K562 (cell line): Measurements from ENCODE around the gene SULT1C4. TPM values are rescaled to one million over a fixed set of nuclear protein-coding genes. Genes with fewer than 3 reads are reported as not detected.
A peak's percentile ranks its signal among the peaks of the same experiment; 100 is the strongest.

Source experiments
- ATAC-seq: fragments of 200-7000 bp; cut with Tn5 transposase; 3 replicates; pipeline ENCODE4 v1.9.1; 2020; ENCODE audit warnings: moderate library complexity
- BruUV-seq: library from RNA; stranded (reverse); fragments of 400-500 nt; replicated peaks from 2 replicates; lab custom pipeline; 2021; lab: Mats Ljungman, UMichigan
- CTCF ChIA-PET: fragments of 300-600 bp; formaldehyde crosslinking; extraction: SDS; loops from one replicate; lab custom pipeline; 2021; ENCODE audit warnings: low intra/inter-chr PET ratio; lab: Yijun Ruan, JAX
- POLR2A ChIA-PET: fragments of 300-600, 350-650 bp; sonication (Branson Sonifier 250); formaldehyde crosslinking; extraction: SDS; loops from one replicate; lab custom pipeline; 2021; ENCODE audit warnings: antibody characterized with exemption, inconsistent platforms; lab: Yijun Ruan, JAX
- DNase-seq, 4 experiments: peaks; one replicate each; pipeline versions ENCODE4 v3.0.0 to v3.0.0-alpha.2; 2011 to 2018; ENCODE audit warnings: low spot score in 3 of 4, mixed read lengths in 3 of 4; ENCODE audit errors: extremely low read depth in 1 of 4
- FAIRE-seq: peaks from 2 replicates; lab custom pipeline; 2011; peaks lifted over from hg19 to GRCh38; lab: Jason Lieb, UNC
- H2AFZ ChIP-seq: 2 replicates; pipeline ENCODE4 v1.6.0; 2011; ENCODE audit warnings: low read depth, low read length, control low read depth, inconsistent platforms
- H3K27ac ChIP-seq: fragments of 200-600 bp; 3 replicates; pipeline ENCODE4 v1.8.0; 2011; ENCODE audit warnings: low read depth, mild to moderate bottlenecking, control low read depth, inconsistent platforms, low read length, moderate library complexity, mixed read lengths; ENCODE audit errors: extremely low read depth
- H3K27me3 ChIP-seq, 2 experiments: fragments of 300-600 bp in 1 of 2; 2 replicates in 1 of 2; 3 replicates in 1 of 2; pipeline versions ENCODE4 v1.6.0 to v1.8.0; 2011; ENCODE audit warnings: inconsistent platforms in 2 of 2, low read length in 2 of 2, mild to moderate bottlenecking in 1 of 2, mixed read lengths in 1 of 2, moderate library complexity in 1 of 2; ENCODE audit not compliant: control insufficient read depth in 2 of 2, insufficient read depth in 2 of 2
- H3K36me3 ChIP-seq: fragments of 300-600 bp; 3 replicates; pipeline ENCODE4 v1.8.0; 2011; ENCODE audit warnings: mild to moderate bottlenecking, low read length, inconsistent platforms; ENCODE audit not compliant: control insufficient read depth, insufficient read depth
- H3K4me1 ChIP-seq, 2 experiments: fragments of 200-600 bp in 1 of 2; replicated peaks in 1 of 2; 2 replicates in 1 of 2; 3 replicates in 1 of 2; pipeline versions ENCODE4 v1.5.1 to v1.8.0; 2011; ENCODE audit warnings: inconsistent platforms in 2 of 2, low read length in 2 of 2, mild to moderate bottlenecking in 1 of 2, mixed read lengths in 1 of 2, moderate library complexity in 1 of 2; ENCODE audit not compliant: control insufficient read depth in 2 of 2, insufficient read depth in 2 of 2
- H3K4me2 ChIP-seq: 2 replicates; pipeline ENCODE4 v1.6.1; 2011; ENCODE audit warnings: low read length, control low read depth, inconsistent platforms, mixed read lengths; ENCODE audit not compliant: insufficient read depth
- H3K4me3 ChIP-seq: fragments of 200-600 bp; sonication (generic), shearing (Covaris generic); 2 replicates; pipeline ENCODE4 v1.5.1; 2016; ENCODE audit warnings: control low read depth, inconsistent platforms
- H3K79me2 ChIP-seq: fragments of 200-600 bp; 3 replicates; pipeline ENCODE4 v1.8.0; 2011; ENCODE audit warnings: low read length, inconsistent platforms; ENCODE audit not compliant: control insufficient read depth, insufficient read depth
- H3K9ac ChIP-seq, 2 experiments: 2 replicates each; pipeline versions ENCODE4 v1.6.0 to v1.6.1; 2011; ENCODE audit warnings: low read depth in 2 of 2, low read length in 2 of 2, control low read depth in 1 of 2, inconsistent platforms in 1 of 2, mild to moderate bottlenecking in 1 of 2, mixed read lengths in 1 of 2; ENCODE audit not compliant: insufficient read depth in 1 of 2
- H3K9me1 ChIP-seq: one replicate; pipeline ENCODE4 v1.6.0; 2011; ENCODE audit warnings: inconsistent platforms, mild to moderate bottlenecking, low read length, moderate library complexity; ENCODE audit not compliant: control insufficient read depth, insufficient read depth
- H3K9me3 ChIP-seq: replicated peaks from 2 replicates; pipeline ENCODE4 v1.5.1; 2011; ENCODE audit warnings: low read depth, low read length, inconsistent platforms; ENCODE audit not compliant: control insufficient read depth, insufficient read depth
- H4K20me1 ChIP-seq: replicated peaks from 2 replicates; pipeline ENCODE4 v1.6.1; 2011; ENCODE audit warnings: low read length, inconsistent platforms, mixed read lengths; ENCODE audit not compliant: control insufficient read depth, insufficient read depth
- ATF2 ChIP-seq: sonication (generic); formaldehyde crosslinking; IDR thresholded peaks from 2 replicates; pipeline ENCODE4 v1.8.1; 2022; ENCODE audit warnings: missing genetic modification reagents
- MCM5 ChIP-seq: fragments of 450-650 bp; IDR thresholded peaks from 2 replicates; pipeline ENCODE4 v1.6.1; 2016; ENCODE audit warnings: low read depth
- MEIS2 ChIP-seq: fragments of 450-650 bp; IDR thresholded peaks from 2 replicates; pipeline ENCODE4 v1.6.1; 2014; ENCODE audit warnings: mild to moderate bottlenecking; ENCODE audit not compliant: partially characterized antibody
- NFIC ChIP-seq: fragments of 450-650 bp; IDR thresholded peaks from 2 replicates; pipeline ENCODE4 v1.6.1; 2017; ENCODE audit warnings: mild to moderate bottlenecking, inconsistent platforms
- NFIX ChIP-seq: fragments of 250-450 bp; sonication (Bioruptor Pico); IDR thresholded peaks from 2 replicates; pipeline ENCODE4 v1.4.0; 2020; ENCODE audit warnings: low read depth, mild to moderate bottlenecking, moderate library complexity
- ZNF253 ChIP-seq: fragments of 250-450 bp; sonication (Bioruptor Pico); conservative IDR thresholded peaks from 2 replicates; pipeline ENCODE4 v1.6.1; 2021; ENCODE audit warnings: mild to moderate bottlenecking
- WGBS: fragments of 100-300 bp; shearing (Covaris generic); methylation state at CpG from one replicate; pipeline ENCODE4 v1.1.6; 2016; ENCODE audit warnings: low coverage, mixed read lengths; ENCODE audit not compliant: insufficient coverage; ENCODE audit errors: missing lambda C conversion rate; 5-methylcytosine and 5-hydroxymethylcytosine counted together
- in situ Hi-C: fragments of 300-500 bp; cut with MboI; formaldehyde crosslinking; loops from 4 replicates; pipeline ENCODE4 v1.15.0; 2018; ENCODE audit warnings: inconsistent platforms, mixed read lengths
- intact Hi-C: fragments of 100-400 bp; cut with micrococcal nuclease; formaldehyde crosslinking; loops from 2 replicates; pipeline ENCODE4 v1.14.2; 2022
- polyA plus RNA-seq, 8 experiments: library from polyadenylated mRNA; depleted of rRNA in 4 of 8; stranded (reverse) in 5 of 8; unstranded in 3 of 8; fragments of >200 nt; fragmentation: Nextera tagmentation in 2 of 8; fragmentation: Illumina TruSeq in 1 of 8; extraction: Ambion mirVana in 2 of 8; extraction: Trizol in 1 of 8; gene quantifications; 2 replicates each; pipeline versions ENCODE4 v1.2.1 to v1.2.3, GENCODE V29; 2011 to 2014; ENCODE audit warnings: inconsistent platforms in 1 of 8, missing spikeins in 1 of 8
- total RNA-seq, 7 experiments: library from RNA; depleted of rRNA in 6 of 7; stranded (reverse); fragments of >200 nt in 6 of 7; fragmentation: Illumina TruSeq in 2 of 7; extraction: Trizol in 2 of 7; gene quantifications; 2 replicates each; pipeline versions ENCODE4 v1.2.1 to v1.2.3, GENCODE V29; 2011 to 2021; ENCODE audit warnings: low replicate concordance in 1 of 7

SULT1C4 gene
- total and polyA plus RNA-seq, 9 of the 15 experiments (the other 6 are each of a cell fraction or from before 2014, with no cell fraction given), result 0.04 to 0.14 (median 0.09) TPM; not detected in 5

- Histone ChIP-seq H3K36me3 (no peaks in the 10 kb centered on the region), H3K9me3 (no peaks in the 10 kb centered on the region), H3K27ac (no peak overlapping the region), H3K79me2 (no peaks in the 10 kb centered on the region), H3K4me2 (no peak overlapping the region), H2AFZ (no peak overlapping the region), H3K9ac (no peak overlapping the region), H3K4me1 (no peaks in the 10 kb centered on the region; a peak in 1 of 5 replicates), H3K4me3 (no peak overlapping the region), H3K9me1 (no peaks in the 10 kb centered on the region), H4K20me1 (no peaks in the 10 kb centered on the region), H3K27me3 (peaks cover 0 to 10% of the 10 kb centered on the region in 2 experiments; a peak in 2 of 5 replicates)
- ATAC-seq (no peak), FAIRE-seq (no peak), DNase-seq (no peak)
- intact Hi-C loops (no loop called here), in situ Hi-C loops (no loop called here)
- ChIA-PET POLR2A (interaction anchor here (1.4 kb wide), 1 partner anchor 9 kb away, joined by 4 read pairs; no protein-coding TSS in a partner anchor), CTCF (no interaction called here)
- no TSS peak for BruUV-seq
- TF ChIP-seq MEIS2 (no peak), ZNF253 (no peak), NFIC (peak; percentile 83), MCM5 (no peak), NFIX (CRISPR knock-in tag) (peak; percentile 64), ATF2 (no peak)
- 0% methylated on average over 2 of the region's 2 CpGs for WGBS
Measured at GRCh38 chr2:108329771-108330170, 48.0 kb upstream of the SULT1C4 start.
